PC-3 (cell line): ENCODE data around the gene HOXB6.

Experiments used
- CTCF ChIP-seq: fragments of 300-600 bp; sonication (generic); conservative IDR thresholded peaks from 2 replicates; pipeline ENCODE4 v1.5.1; 2017; ENCODE audit warnings: antibody characterized with exemption, low read depth, mild to moderate bottlenecking, low read length
- EZH2 ChIP-seq: fragments of 300-600 bp; sonication (generic); IDR thresholded peaks from one replicate; pipeline ENCODE4 v1.6.1; 2017; ENCODE audit warnings: antibody characterized with exemption, mild to moderate bottlenecking, low read length; ENCODE audit not compliant: unreplicated experiment
- EZH2phosphoT487 ChIP-seq: fragments of 300-600 bp; sonication (generic); IDR thresholded peaks from 2 replicates; pipeline ENCODE4 v1.6.1; 2018; ENCODE audit warnings: mild to moderate bottlenecking, antibody characterized with exemption, low read length, borderline replicate concordance

- TF ChIP-seq EZH2 (no peak), CTCF (no peak), EZH2phosphoT487 (no peak)
Observed at GRCh38 chr17:48609033-48609432, 4.2 kb upstream of the HOXB6 start.
